ENCODE results near the gene PPP6R2.

- no peak for TF ChIP-seq POLR2A (IDR thresholded peaks at IDR 0.05; ENCODE audit: low read depth, low read length)
- TF ChIP-seq TAF1 (IDR thresholded peaks at IDR 0.05; ENCODE audit: low read depth, low read length): no peak
- no peak for TF ChIP-seq POLR2AphosphoS5 (IDR thresholded peaks at IDR 0.05; ENCODE audit: low read depth, low read length)
- no peak for TF ChIP-seq POU2F2 (IDR thresholded peaks at IDR 0.05; ENCODE audit: low read depth, low read length)
- no peak for TF ChIP-seq PAX5 (IDR thresholded peaks at IDR 0.05; ENCODE audit: insufficient read depth, low read length, severe bottlenecking)
Measured at GRCh38 chr22:50483556-50483955, 140.4 kb downstream of the PPP6R2 start.

All from GM12891 (cell line).